Stromal cell of bone marrow (primary cell): ENCODE measurements around the gene RXRB.

Source experiments
- DNase-seq: peaks from one replicate; pipeline ENCODE4 v3.0.0-alpha.2; 2012; ENCODE audit warnings: low read depth

Gene RXRB

GRCh38 chr6:33176906-33177305 is 23.6 kb downstream of the RXRB start:
- DNase-seq = no peak

- DNase-seq = no peak
Observed at GRCh38 chr6:33175436-33176069, 24.9 kb downstream of the RXRB start.

- DNase-seq = no peak
Observed at GRCh38 chr6:33174784-33175183, 25.7 kb downstream of the RXRB start.

DNA sequence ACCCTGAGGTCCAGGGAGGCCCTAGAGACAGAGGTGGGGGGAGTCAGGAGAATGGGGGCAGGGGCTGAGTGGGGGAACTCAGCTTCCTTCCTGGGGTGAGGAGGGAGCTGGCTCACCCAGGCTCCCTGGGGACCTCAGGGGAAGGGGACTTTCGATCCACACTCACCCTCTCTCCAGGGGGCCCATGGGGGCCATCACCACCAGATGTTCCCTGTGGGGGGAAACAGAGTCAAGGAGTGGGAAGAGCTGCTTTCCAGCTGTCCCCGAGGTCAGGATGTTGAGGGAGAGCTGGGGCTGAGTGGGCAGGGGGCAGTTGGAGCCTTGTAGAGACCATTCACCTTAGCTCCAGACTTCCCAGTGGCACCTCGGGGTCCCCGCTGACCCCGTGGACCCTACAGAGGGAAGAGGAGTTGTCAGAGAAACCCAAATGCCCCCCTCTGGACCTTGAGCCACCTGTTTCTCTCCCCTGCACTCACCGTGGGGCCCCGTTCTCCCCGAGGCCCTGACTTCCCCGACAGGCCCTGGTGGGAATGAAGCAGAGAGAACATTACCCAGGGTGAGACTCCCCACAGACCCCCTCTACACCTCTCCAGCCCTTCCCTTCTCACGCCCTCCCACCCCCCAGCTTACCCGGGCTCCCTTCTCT is 26.8 kb downstream of the RXRB start:
- no peak for DNase-seq

DNA sequence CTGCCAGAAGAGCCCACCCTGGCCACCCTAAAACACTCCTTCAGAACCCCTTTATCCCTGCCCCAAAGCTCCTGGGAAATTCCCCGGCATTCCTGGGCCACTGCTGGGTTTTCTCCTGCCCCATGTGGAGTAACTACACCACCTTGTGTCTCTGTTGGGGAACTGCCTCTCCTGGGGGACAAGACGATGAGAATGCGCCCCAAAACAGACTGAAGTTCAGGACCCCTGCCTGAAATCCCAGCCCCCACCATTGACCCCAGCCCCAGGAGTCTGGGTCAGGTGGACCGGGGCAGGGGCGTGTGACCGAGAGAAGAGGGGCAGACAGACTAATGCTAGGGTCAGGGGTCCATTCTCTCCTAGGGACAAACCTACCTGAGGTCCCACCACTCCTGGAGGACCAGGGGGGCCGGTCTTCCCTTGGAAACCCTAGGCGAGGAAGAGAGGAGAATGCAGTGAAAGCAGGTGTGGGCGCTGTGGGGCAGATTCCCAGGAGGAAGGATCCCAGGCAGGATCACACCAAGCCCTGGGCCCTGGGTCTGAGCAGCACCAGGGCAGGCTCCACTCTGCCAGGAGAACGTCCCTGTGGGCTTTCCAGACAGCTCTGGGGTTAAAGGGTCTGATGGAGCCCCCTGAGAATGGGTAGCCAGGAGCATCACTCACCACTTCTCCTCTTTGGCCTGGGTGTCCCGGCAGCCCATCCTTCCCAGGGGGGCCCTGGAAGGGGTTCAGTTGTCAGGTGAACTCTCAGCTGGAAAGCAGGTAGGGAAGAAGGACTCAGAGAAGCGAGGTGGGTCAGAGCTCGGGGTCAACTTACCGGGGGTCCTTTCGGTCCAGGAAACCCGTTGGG is 27.6 kb downstream of the RXRB start:
- no peak for DNase-seq

DNA sequence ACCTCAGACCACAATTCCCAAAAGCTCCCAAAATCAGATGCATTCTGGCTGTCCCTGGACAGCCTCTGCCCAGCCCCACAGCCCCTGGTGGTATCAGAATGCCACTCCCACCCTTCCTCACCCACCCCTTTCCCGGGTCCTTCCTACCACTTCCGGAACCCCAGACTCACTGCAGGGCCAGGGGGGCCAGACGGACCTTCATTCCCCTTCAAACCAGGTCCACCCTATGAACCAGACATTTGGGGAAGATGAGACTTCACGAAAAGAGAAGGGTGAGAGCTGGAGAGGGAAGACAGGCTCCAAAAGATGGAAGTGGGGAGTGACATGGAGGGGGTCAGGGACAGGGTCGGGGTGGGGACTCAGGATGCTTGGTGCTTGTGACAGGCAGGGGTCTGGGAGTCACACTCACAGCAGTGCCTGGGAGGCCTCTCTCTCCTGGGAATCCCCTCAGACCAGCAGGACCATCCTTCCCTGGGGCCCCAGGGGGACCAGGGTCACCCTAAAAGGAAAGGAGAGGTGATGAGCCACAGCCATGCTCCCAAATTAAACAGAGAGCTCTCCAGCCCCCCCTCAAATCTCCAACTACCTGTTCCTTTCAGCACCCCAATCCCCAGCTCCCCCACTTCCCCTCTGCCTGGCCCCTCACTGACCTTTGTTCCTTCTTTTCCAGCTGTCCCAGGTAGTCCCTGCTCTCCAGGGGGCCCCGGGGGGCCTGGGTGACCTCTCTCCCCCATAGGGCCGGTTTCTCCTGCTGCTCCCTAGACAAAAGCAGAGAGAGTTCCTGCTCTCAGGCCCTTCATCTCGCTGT is 28.4 kb downstream of the RXRB start:
- no peak for DNase-seq

DNA sequence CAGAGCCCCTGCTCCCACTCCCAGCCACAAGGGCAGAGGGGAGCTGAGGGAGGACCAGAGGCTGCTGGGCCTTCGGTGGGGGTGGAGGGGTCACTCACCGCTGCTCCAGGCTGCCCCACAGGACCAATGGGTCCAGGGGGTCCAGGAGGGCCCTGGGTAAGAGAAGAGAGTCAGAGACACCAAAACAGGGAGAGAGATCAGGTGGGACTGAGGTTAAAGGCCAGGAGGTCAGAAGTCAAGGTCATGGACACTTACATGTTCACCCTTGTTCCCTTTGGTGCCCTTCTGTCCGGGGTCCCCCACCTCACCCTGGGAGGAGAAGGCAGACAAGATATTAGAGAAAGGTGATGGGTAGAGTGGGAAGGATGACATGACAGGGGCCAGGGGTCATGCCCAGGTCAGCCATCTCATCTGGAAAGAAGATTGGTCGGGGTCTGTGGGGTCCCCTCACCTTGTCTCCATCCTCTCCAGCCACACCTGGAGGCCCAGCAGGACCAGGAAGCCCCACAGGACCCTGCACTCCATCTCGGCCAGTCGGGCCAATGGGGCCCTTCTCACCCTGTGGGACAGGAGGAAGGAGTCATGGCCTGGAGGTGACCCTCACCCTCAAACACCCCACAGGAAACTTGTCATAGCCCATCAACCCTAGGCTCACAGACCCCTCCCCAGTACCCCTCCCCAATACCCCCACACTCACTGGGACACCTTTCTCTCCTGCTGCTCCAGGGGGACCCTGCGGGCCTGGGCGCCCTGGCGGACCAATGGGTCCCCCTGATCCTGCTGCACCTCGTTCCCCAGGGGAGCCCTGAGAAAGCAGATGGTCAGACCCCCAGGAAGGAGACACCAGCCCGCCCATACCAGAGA is 29.2 kb downstream of the RXRB start:
- DNase-seq = no peak

DNA sequence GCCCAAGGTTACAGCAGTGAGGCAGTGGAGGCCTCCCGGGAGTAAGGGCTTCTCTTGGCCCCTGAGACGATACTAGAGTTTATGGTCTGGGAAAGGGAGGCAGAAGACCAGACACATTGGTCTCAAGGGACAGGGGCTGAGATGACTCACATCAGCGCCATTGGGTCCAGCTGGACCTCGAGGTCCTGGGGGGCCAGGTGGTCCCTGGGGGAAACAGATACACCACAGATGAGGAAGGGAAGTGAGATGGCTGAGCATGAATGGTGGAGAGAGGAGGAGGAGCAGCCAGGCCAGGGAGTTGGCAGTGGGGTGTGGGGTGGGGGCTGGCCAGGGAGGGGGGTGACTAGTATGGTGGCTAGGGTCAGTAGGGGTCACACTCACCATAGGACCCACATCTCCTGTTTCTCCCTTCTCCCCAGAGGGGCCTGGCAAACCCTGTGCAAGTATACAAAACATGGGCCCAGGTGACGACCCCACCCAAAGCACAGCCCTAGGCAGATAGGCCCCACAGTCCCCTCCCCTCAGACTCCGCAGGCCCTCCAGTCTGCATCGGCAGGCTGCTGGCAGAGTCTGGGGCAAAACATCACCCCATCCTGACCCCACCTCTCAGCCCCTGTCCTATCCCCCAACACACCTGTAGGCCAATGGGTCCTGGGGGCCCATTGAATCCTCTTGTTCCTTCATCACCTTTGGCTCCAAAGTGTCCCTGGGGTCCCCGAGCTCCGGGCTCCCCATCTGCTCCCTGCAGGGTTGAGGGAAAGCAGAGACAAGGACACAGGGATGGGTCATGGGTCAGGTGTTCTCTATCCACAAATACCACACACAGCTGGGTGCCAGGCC is 30.1 kb downstream of the RXRB start:
- no peak for DNase-seq

- DNase-seq = no peak
Observed at GRCh38 chr6:33169291-33170175, 30.9 kb downstream of the RXRB start.

- no peak for DNase-seq
Observed at GRCh38 chr6:33168639-33169038, 31.8 kb downstream of the RXRB start.

- no peak for DNase-seq
Observed at GRCh38 chr6:33168284-33168601, 32.2 kb downstream of the RXRB start.

GRCh38 chr6:33167374-33168283 is 32.8 kb downstream of the RXRB start:
- DNase-seq = no peak

GRCh38 chr6:33166811-33167210 is 33.7 kb downstream of the RXRB start:
- no peak for DNase-seq

GRCh38 chr6:33166363-33166762 is 34.1 kb downstream of the RXRB start:
- DNase-seq = no peak

GRCh38 chr6:33165581-33166258 is 34.7 kb downstream of the RXRB start:
- DNase-seq = no peak

DNA sequence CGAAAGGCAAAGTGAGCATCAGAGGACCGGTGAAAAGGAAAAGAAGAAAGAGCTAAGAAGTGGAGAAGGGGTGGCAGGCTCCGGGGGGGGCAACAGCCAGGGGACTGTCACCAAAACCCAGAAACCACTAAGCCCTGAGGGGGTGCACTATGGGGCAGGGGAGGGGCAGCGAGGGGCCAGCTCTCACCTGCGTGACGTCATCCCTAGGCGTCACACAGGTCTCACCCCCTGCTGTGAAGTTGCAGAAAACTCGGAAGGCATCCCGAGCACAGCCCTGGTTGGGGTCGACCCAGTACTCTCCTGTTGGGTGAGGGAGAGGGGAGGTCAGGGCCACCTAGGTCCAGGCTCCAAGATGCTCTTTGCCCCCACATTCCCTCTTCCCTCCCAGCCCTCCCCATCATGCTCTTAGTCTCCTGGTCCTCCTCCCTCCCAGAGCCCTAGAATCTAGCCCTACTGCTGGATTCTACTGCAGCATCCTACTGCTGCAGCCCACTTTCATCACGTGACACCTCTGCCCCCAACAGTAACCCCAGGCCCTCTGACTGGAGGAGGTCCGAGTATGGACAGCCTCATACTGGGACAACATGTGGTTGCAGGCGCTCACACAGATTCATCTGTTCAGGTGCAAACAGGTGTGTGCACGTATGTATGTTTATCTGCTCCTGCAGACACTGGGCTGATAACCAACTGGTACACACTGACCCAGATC is 35.6 kb downstream of the RXRB start:
- DNase-seq = no peak

- DNase-seq = no peak
Observed at GRCh38 chr6:33164176-33164575, 36.3 kb downstream of the RXRB start.
